ENCODE data around the gene IFI30. TPM values are rescaled to one million over a fixed set of nuclear protein-coding genes. Genes with fewer than 3 reads are reported as not detected.

The IFI30 gene
- total RNA-seq, 1 donor from 2014 or later = 17.6 TPM

DNA sequence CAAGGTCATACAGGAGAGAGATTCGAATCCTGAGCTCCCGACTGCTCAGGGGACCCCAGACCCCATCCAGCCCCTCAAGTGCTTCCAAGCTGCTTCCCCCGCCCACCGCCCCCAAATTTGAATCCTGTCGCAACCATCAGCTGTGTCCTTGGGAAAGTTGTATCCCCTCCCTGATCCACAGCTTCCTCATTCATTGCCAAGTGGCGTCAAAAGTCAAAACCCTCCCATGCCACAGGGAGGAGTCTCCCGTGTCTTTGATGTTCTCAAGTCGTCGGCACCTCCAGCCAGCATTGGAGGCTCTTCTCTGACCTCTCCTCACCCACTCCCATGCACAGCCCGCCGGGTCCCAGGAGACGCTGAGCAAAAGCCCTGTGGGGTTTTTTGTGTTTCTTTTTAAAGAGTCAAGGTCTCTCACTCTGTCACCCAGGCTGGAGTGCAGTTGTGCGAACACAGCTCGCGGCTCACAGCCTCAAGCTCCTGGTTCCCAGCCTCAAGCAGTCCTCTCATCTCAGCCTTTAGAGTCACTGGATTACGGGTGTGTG lies 2.8 kb upstream of the IFI30 start:
- Histone ChIP-seq H3K4me3 (ENCODE audit: low read depth, low read length) (no peak overlapping the region), H3K36me3 (ENCODE audit: control insufficient read depth, insufficient read depth, low read length) (peaks cover 16% of the 10 kb centered on the region), H3K27me3 (ENCODE audit: control insufficient read depth, insufficient read depth, low read length) (no peaks in the 10 kb centered on the region)
- DNase-seq (ENCODE audit: low read depth) (no peak), FAIRE-seq (no peak)
- TF ChIP-seq, protein P1, sequence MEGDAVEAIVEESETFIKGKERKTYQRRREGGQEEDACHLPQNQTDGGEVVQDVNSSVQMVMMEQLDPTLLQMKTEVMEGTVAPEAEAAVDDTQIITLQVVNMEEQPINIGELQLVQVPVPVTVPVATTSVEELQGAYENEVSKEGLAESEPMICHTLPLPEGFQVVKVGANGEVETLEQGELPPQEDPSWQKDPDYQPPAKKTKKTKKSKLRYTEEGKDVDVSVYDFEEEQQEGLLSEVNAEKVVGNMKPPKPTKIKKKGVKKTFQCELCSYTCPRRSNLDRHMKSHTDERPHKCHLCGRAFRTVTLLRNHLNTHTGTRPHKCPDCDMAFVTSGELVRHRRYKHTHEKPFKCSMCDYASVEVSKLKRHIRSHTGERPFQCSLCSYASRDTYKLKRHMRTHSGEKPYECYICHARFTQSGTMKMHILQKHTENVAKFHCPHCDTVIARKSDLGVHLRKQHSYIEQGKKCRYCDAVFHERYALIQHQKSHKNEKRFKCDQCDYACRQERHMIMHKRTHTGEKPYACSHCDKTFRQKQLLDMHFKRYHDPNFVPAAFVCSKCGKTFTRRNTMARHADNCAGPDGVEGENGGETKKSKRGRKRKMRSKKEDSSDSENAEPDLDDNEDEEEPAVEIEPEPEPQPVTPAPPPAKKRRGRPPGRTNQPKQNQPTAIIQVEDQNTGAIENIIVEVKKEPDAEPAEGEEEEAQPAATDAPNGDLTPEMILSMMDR (IDR thresholded peaks at IDR 0.05; ENCODE audit: insufficient read depth, low read length, severe bottlenecking) = no peak

DNA sequence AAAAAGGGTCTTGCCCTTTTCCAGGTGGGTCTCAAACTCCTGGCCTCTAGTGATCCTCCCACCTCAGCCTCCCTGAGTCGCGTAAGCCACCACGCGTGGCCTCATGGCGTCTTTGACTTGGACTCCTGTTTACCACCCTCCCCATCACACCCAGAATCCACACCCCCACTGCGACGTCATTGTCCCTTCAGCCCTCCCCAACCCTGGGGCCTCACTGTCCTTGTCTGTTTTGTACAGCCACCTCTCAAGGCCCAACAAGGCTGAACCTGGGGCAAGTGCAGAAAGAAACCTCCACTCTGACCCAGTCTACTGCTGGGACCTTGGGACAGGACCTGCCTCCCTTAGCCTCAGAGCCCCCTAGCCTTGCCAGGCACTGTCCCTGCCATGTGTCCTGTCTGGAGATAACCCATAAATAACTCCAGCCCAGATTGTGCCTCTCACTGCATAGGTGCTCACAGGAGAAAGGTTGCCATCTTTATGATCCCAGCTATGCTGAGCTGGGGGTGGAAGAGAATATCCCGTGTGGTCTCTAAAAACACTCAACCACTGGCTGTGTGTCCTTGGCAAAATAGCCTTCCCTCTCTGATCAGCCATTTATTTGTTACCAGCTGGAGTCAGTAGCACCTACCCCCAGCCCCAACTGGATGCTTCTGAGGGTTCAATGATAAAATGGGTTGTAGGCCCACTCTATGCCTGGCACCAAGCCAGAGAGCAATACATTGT lies 1.8 kb upstream of the IFI30 start:
- TF ChIP-seq, protein P1 (IDR thresholded peaks at IDR 0.05; ENCODE audit: insufficient read depth, low read length, severe bottlenecking) = no peak
- FAIRE-seq (no peak), DNase-seq (ENCODE audit: low read depth) (no peak)
- Histone ChIP-seq H3K36me3 (ENCODE audit: control insufficient read depth, insufficient read depth, low read length) (peaks cover 12% of the 10 kb centered on the region), H3K27me3 (ENCODE audit: control insufficient read depth, insufficient read depth, low read length) (no peaks in the 10 kb centered on the region), H3K4me3 (ENCODE audit: low read depth, low read length) (no peak overlapping the region)

DNA sequence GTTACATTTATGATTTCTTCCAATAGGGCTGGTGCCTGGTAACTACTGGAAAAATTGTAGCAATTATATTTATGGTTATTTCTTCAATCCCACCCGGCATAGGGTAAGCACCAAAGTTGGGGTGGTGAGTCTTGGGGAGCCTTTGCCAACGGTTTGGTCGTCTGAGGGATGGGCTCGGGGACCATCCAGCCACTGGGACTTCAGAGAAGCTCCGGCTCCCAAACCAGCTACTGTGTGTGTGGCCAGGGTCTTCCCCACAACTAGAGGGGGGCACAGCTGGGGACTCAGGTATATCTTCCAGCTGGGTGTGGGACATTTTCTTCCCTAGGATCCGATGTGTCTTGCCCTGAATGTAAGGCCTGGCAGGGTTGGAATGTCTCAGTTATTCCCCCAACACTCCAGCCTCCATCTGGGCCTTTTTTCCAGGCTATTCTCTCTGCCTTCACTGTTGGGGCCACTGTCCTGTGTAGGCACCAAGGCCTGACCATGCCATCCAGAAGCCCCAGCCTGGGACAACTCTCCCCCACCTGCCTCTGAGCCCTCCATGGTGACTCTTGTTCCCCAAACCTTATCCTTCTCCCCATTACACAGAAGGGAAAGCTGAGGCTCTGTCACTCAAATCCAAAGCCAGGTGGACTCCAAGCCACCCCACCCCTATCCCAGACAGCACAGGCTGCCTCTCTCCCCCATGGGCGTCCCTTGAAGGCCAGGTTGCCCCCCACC lies 1.1 kb upstream of the IFI30 start:
- no peak overlapping the region for H3K4me3 ChIP-seq (ENCODE audit: low read depth, low read length)
- TF ChIP-seq, protein P1 (IDR thresholded peaks at IDR 0.05; ENCODE audit: insufficient read depth, low read length, severe bottlenecking) = no peak
- FAIRE-seq = no peak

DNA sequence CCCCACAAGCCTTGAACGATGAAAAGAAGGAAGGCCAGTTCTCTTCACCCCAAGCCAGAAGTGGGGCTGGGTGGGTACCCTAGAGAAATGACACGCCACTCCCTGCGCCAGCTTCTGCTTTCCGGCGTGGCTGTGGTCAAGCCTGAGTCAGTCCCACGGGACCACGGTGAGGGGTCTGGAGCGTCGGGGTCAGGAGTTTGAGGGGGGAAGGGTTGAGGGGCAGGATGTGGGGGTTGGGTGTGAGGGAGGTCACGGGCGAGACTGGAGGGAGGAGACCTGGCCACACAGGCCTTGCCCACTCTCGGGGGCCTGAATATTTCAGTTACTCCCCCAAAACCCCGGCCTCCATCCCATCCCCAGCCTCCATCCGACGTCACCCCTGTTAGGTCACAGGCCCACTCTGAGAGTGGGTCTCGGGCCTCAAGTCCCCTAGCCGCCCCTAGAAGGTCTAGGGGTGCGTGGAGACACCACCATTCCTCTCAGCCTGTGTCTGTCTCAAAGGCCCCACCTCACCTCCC lies 500 bp upstream of the IFI30 start:
- no peaks in the 10 kb centered on the region for H3K27me3 ChIP-seq (ENCODE audit: control insufficient read depth, insufficient read depth, low read length)
- FAIRE-seq = no peak
- DNase-seq (ENCODE audit: low read depth) = no peak
- peaks cover 5% of the 10 kb centered on the region for H3K36me3 ChIP-seq (ENCODE audit: control insufficient read depth, insufficient read depth, low read length)
- H3K4me3 ChIP-seq (ENCODE audit: low read depth, low read length) = no peak overlapping the region
- TF ChIP-seq, protein P1 (IDR thresholded peaks at IDR 0.05; ENCODE audit: insufficient read depth, low read length, severe bottlenecking) = no peak

More for the DNA sequence above, 1.1 kb upstream of the IFI30 start:
- Histone ChIP-seq H3K27me3 (ENCODE audit: control insufficient read depth, insufficient read depth, low read length) (no peaks in the 10 kb centered on the region), H3K36me3 (ENCODE audit: control insufficient read depth, insufficient read depth, low read length) (peaks cover 9% of the 10 kb centered on the region)
- DNase-seq (ENCODE audit: low read depth) = no peak

DNA sequence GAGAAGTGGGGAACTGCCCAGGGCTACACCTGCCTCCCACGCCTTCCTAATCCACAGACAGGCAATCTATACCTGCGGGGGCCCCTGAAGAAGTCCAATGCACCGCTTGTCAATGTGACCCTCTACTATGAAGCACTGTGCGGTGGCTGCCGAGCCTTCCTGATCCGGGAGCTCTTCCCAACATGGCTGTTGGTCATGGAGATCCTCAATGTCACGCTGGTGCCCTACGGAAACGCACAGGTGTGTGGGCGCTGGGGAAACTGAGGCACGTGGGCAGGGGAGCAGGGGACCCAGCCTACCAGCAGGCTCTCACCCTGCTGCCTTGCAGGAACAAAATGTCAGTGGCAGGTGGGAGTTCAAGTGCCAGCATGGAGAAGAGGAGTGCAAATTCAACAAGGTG lies 1.4 kb downstream of the IFI30 start:
- no peak overlapping the region for H3K4me3 ChIP-seq (ENCODE audit: low read depth, low read length)
- no peaks in the 10 kb centered on the region for H3K27me3 ChIP-seq (ENCODE audit: control insufficient read depth, insufficient read depth, low read length)
- H3K36me3 ChIP-seq (ENCODE audit: control insufficient read depth, insufficient read depth, low read length) = no peaks in the 10 kb centered on the region
- FAIRE-seq (no peak), DNase-seq (ENCODE audit: low read depth) (no peak)
- TF ChIP-seq, protein P1 (IDR thresholded peaks at IDR 0.05; ENCODE audit: insufficient read depth, low read length, severe bottlenecking) = no peak

Measured in bronchial epithelial cell (primary cell).